DMS 273 treated with DMSO at 0.1 percent for 48 hours (cell line): Measurements from ENCODE around the gene FAM83C.

Experiments used
- DNase-seq: peaks from one replicate; lab custom pipeline; 2025; lab: John Stamatoyannopoulos, UW

The FAM83C gene

GRCh38 chr20:35283441-35284266 is 8.6 kb downstream of the FAM83C start:
- DNase-seq: no peak

- no peak for DNase-seq
Observed at GRCh38 chr20:35281506-35282101, 10.6 kb downstream of the FAM83C start.

GRCh38 chr20:35280523-35280922 is 11.7 kb downstream of the FAM83C start:
- DNase-seq: no peak

- DNase-seq: no peak
Observed at GRCh38 chr20:35279533-35280174, 12.6 kb downstream of the FAM83C start.

GRCh38 chr20:35279040-35279439 is 13.2 kb downstream of the FAM83C start:
- no peak for DNase-seq

GRCh38 chr20:35277531-35278395 is 14.5 kb downstream of the FAM83C start, which contains the start of gene MMP24OS:
Gene MMP24OS (minus strand): TSS chr20:35278122. CDS start chr20:35277929, 193 bp downstream.
- DNase-seq: peak; percentile 24

- DNase-seq: no peak
Observed at GRCh38 chr20:35277127-35277526, 15.1 kb downstream of the FAM83C start.

GRCh38 chr20:35276408-35276807 is 15.8 kb downstream of the FAM83C start:
- no peak for DNase-seq

- no peak for DNase-seq
Observed at GRCh38 chr20:35275741-35276251, 16.4 kb downstream of the FAM83C start.

GRCh38 chr20:35274172-35275092 is 17.8 kb downstream of the FAM83C start:
- DNase-seq: no peak

GRCh38 chr20:35273449-35274171 is 18.6 kb downstream of the FAM83C start:
- peak; percentile 92 for DNase-seq

GRCh38 chr20:35271904-35272303 is 20.3 kb downstream of the FAM83C start:
- no peak for DNase-seq

GRCh38 chr20:35271073-35271882 is 20.9 kb downstream of the FAM83C start:
- DNase-seq: no peak

- DNase-seq: no peak
Observed at GRCh38 chr20:35270021-35270902, 22.0 kb downstream of the FAM83C start.

- DNase-seq: no peak
Observed at GRCh38 chr20:35269055-35269781, 23.0 kb downstream of the FAM83C start.

GRCh38 chr20:35267092-35267491 is 25.1 kb downstream of the FAM83C start:
- no peak for DNase-seq

- no peak for DNase-seq
Observed at GRCh38 chr20:35264755-35265154, 27.5 kb downstream of the FAM83C start.
